GM12874 (cell line): ENCODE data around the gene EXOSC6.

Source experiments
- TF ChIP-seq, protein P1 (sequence below): IDR thresholded peaks from 2 replicates; pipeline ENCODE4 v1.5.1; 2011; ENCODE audit warnings: low read depth, mild to moderate bottlenecking, control low read depth, low read length, moderate library complexity; ENCODE audit not compliant: insufficient read depth

EXOSC6 gene

DNA sequence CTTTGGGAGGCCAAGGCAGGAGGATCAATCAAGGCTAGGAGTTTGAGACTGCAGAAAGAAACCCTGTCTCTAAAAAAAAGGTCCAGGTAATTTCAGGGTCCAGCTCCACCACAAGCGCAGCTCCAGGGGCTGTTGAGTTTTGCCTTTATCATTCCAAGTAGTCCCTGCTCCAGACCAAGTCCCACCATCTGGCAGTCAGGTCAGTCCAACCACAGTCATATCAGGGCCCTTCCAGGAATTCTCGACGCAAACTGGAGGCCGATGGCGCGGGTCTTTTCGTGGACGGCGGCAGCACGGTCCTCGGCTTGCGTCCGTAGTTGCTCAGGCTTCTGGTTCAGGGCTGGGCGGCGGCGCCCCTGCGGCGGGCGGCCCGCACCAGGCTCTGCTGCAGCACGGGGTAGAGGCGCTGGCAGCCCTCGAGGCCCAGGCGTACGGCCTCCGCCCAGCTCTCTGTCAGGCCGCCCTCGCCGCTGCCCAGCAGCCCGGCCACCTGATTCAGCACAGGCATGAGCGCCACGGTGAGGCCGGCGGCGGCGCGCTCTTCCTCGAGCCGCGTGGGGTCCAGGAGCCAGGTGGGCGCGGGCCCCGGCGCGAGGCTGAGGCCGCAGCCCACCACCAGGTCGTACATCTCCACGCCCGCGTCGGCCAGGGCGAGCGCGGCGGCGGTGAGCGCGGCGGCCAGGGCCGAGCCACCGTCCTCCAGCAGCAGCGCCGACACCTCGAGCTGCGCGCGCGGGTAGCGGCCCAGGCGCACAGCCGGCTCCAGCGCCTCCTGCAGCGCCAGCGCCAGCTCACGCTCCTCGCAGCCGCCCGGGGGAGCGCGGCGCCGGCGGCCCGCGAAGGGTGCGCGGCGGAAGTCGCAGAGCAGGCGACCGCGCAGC lies 752 bp downstream of the EXOSC6 start:
- TF ChIP-seq, protein P1, sequence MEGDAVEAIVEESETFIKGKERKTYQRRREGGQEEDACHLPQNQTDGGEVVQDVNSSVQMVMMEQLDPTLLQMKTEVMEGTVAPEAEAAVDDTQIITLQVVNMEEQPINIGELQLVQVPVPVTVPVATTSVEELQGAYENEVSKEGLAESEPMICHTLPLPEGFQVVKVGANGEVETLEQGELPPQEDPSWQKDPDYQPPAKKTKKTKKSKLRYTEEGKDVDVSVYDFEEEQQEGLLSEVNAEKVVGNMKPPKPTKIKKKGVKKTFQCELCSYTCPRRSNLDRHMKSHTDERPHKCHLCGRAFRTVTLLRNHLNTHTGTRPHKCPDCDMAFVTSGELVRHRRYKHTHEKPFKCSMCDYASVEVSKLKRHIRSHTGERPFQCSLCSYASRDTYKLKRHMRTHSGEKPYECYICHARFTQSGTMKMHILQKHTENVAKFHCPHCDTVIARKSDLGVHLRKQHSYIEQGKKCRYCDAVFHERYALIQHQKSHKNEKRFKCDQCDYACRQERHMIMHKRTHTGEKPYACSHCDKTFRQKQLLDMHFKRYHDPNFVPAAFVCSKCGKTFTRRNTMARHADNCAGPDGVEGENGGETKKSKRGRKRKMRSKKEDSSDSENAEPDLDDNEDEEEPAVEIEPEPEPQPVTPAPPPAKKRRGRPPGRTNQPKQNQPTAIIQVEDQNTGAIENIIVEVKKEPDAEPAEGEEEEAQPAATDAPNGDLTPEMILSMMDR: no peak
